Measurements from ENCODE around the gene ZBTB44.
"Not testable (repeated sequence)": the region's sequence is repeated elsewhere in the genome, so short reads cannot be mapped to it uniquely, and the experiment has no call there.

Gene ZBTB44

DNA sequence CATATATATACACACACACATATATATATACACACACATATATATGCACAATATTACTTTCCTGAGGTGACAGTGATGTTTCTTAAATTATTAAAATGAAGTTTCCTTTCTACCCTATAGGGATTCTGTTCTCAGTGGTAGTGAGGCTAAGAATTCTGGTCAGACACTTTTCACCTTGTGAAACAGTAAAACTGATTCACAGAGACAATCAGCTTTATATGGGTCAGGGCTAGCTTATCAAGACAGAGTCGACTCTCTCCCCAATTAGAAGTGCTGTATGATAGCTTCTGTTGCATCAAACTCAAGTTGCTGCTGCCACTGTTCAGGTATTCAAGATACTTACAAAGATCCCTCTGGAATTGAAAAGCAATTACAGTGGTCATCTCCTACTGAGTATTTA lies 68.4 kb downstream of the ZBTB44 start:
- DNase-seq, result no peak
- TF ChIP-seq, protein P1, sequence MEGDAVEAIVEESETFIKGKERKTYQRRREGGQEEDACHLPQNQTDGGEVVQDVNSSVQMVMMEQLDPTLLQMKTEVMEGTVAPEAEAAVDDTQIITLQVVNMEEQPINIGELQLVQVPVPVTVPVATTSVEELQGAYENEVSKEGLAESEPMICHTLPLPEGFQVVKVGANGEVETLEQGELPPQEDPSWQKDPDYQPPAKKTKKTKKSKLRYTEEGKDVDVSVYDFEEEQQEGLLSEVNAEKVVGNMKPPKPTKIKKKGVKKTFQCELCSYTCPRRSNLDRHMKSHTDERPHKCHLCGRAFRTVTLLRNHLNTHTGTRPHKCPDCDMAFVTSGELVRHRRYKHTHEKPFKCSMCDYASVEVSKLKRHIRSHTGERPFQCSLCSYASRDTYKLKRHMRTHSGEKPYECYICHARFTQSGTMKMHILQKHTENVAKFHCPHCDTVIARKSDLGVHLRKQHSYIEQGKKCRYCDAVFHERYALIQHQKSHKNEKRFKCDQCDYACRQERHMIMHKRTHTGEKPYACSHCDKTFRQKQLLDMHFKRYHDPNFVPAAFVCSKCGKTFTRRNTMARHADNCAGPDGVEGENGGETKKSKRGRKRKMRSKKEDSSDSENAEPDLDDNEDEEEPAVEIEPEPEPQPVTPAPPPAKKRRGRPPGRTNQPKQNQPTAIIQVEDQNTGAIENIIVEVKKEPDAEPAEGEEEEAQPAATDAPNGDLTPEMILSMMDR (IDR thresholded peaks at IDR 0.05), result no peak
- intact Hi-C loops (cut with DNase I; ENCODE audit: low total_unique reads), result no loop called here
- no peak overlapping the region for H3K4me3 ChIP-seq
- H3K4me1 ChIP-seq, result peaks cover 0 to 19% (median 4%) of the 10 kb centered on the region in 4 donors
- no peaks in the 10 kb centered on the region for H3K27me3 ChIP-seq
- no peaks in the 10 kb centered on the region for H3K9me3 ChIP-seq
- no peak overlapping the region for H3K27ac ChIP-seq
- H3K36me3 ChIP-seq, result no peaks in the 10 kb centered on the region

DNA sequence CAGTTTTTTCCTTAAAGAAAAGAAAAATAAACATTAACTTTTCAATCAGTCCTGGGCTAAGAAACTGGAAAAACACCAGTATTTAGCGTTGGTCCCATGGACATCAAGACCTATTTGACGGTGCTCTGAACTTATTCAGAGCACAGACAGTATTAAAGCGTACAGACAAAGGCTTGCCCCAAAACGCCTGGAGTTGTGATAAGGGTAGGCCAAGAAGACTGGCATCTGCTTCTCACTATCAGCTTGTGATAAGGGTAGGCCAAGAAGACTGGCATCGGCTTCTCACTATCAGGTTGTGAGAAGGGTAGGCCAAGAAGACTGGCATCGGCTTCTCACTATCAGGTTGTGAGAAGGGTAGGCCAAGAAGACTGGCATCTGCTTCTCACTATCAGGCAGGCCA lies 69.3 kb downstream of the ZBTB44 start:
- H3K36me3 ChIP-seq; H3K9me3 ChIP-seq; DNase-seq; intact Hi-C loops (cut with DNase I; ENCODE audit: low total_unique reads); H3K27ac ChIP-seq; H3K4me3 ChIP-seq; H3K27me3 ChIP-seq: not testable (repeated sequence)
- peaks cover 0 to 19% (median 4%) of the 10 kb centered on the region in 4 donors for H3K4me1 ChIP-seq

DNA sequence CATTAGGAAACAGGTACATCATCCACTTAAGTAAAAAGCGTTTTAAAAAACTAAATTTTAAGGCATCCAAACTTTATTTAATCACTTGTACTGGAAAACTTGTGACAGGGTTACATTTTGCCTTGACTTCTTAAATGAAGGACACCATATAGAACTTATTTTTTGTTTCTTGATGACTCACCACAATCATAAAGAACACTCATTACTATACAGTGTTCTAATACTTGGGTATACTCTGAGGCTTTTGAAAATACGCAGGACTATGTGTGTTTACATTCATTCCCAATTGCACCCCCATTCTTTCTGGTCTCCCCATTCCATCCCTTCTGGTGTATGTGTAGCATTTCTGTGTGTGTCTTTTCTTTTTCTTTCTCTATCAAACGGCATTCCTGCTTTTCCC lies 69.9 kb downstream of the ZBTB44 start:
- H3K4me3 ChIP-seq, result no peak overlapping the region
- H3K27ac ChIP-seq, result no peak overlapping the region
- no peaks in the 10 kb centered on the region for H3K27me3 ChIP-seq
- TF ChIP-seq, protein P1 (IDR thresholded peaks at IDR 0.05), result no peak
- no peaks in the 10 kb centered on the region for H3K36me3 ChIP-seq
- H3K9me3 ChIP-seq, result no peaks in the 10 kb centered on the region
- intact Hi-C loops (cut with DNase I; ENCODE audit: low total_unique reads), result no loop called here
- peaks cover 0 to 16% (median 4%) of the 10 kb centered on the region in 4 donors for H3K4me1 ChIP-seq
- DNase-seq, result no peak

DNA sequence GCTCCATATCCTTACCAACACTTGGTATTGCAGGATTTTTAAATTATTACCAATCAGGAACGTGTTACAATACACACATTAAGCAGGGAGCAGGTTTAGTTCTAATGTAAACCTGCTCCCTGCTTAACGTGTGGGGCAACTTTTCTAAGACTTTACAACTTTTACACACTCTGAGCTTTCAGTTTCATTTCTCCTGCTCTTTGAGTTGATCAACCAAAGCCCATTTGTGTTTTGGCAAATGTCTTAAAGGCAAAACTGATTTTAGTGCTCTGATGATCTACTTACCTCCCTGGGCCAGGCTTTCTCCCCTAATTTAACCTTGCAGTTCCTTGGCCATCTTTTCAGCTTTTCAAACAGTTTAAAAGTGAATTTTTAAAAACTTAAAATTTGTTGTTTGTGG lies 70.9 kb downstream of the ZBTB44 start:
- H3K4me3 ChIP-seq, result no peak overlapping the region
- H3K36me3 ChIP-seq, result peaks cover 0 to 6% (median 6%) of the 10 kb centered on the region in 3 donors
- intact Hi-C loops (cut with DNase I; ENCODE audit: low total_unique reads), result no loop called here
- DNase-seq, result no peak
- H3K27ac ChIP-seq, result no peak overlapping the region
- peaks cover 0 to 11% (median 3%) of the 10 kb centered on the region in 4 donors for H3K4me1 ChIP-seq
- no peaks in the 10 kb centered on the region for H3K9me3 ChIP-seq
- H3K27me3 ChIP-seq, result no peaks in the 10 kb centered on the region
- TF ChIP-seq, protein P1 (IDR thresholded peaks at IDR 0.05), result no peak

DNA sequence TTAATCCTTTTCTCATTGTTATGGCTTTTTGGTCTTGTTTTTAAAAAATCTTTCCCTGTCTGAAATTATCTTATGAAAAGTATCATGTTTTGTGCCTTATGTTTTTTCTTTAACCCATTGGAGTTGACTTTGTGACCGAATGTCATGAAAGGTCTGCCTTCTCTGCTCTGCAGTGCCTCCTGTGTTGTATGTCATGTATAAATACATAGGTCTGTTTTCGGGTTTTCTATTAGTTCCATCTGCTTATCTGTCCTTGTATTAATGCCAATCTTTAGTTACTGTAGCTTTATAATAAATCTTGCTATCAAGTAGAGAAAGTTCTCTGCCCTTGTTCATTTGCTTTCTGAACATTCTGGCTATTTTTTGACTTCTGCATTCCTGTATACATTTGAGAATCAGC lies 73.0 kb downstream of the ZBTB44 start:
- Histone ChIP-seq H3K4me3 (no peak overlapping the region), H3K36me3 (peaks cover 12 to 25% (median 22%) of the 10 kb centered on the region in 3 donors), H3K4me1 (peaks cover 0 to 5% (median under 1%) of the 10 kb centered on the region in 4 donors), H3K27ac (no peak overlapping the region), H3K9me3 (no peaks in the 10 kb centered on the region), H3K27me3 (no peaks in the 10 kb centered on the region)
- intact Hi-C loops (cut with DNase I; ENCODE audit: low total_unique reads), result no loop called here
- TF ChIP-seq, protein P1 (IDR thresholded peaks at IDR 0.05), result no peak
- no peak for DNase-seq

DNA sequence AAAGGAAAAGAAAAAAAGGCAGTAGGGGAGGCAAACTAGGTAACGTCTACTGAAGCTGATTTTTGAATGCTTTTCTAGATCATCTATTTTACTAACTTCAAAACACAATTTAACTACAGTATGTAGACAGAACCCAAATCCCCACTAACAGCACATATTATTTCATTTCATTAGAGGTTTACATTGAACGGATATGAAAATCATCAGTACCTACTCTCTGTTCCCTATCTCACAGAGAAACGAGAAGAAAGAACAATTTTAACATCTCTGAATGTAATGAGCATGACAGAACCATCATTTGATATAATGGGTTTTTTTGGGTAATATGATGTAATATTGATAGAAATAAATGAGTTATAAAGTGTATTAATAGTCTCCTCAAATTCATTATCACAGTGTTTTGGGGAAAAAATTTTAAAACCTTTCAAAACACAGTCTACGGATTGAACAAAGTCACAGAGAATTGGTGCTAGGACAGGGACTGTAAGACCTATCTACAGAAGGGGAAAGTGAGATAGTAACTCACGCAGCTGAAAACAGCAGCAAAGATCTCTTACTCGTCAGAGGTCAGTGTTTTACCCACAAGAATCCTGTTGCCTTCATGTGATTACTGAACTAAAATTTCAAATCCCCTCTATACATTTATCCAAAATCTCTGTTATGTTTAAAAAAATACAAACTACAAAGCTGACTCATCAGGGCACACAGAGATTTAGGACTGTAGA lies 77.3 kb downstream of the ZBTB44 start:
- TF ChIP-seq, protein P1 (IDR thresholded peaks at IDR 0.05), result no peak
- intact Hi-C loops (cut with DNase I; ENCODE audit: low total_unique reads), result no loop called here
- no peak for DNase-seq

More for the DNA sequence above, 77.3 kb downstream of the ZBTB44 start:
- Histone ChIP-seq H3K36me3 (peaks cover 32 to 58% (median 39%) of the 10 kb centered on the region in 3 donors), H3K27ac (no peak overlapping the region), H3K27me3 (no peaks in the 10 kb centered on the region), H3K4me1 (no peaks in the 10 kb centered on the region), H3K4me3 (no peak overlapping the region), H3K9me3 (no peaks in the 10 kb centered on the region)
